H1 (cell line): Measurements from ENCODE around the gene EXOC6. TPM values are rescaled to one million over a fixed set of nuclear protein-coding genes. Genes with fewer than 3 reads are reported as not detected.

ENCODE experiments used
- CTCF ChIA-PET: fragments of 300-600 bp; sonication (Branson Sonifier 250); formaldehyde crosslinking; loops from one replicate; lab custom pipeline; 2021; ENCODE audit not compliant: partially characterized antibody; lab: Charles Lee
- POLR2A ChIA-PET: fragments of 300-600 bp; sonication (Branson Sonifier 250); formaldehyde crosslinking; loops from one replicate; lab custom pipeline; 2021; ENCODE audit warnings: inconsistent platforms; ENCODE audit not compliant: partially characterized antibody; lab: Charles Lee
- DNase-seq, 2 experiments: peaks; one replicate each; pipeline versions ENCODE4 v3.0.0 to v3.0.0-alpha.2; 2010 to 2022; ENCODE audit warnings: low spot score in 2 of 2, low read depth in 1 of 2, mixed read lengths in 1 of 2
- FAIRE-seq: peaks from 2 replicates; lab custom pipeline; 2011; peaks lifted over from hg19 to GRCh38; lab: Jason Lieb, UNC
- H2AFZ ChIP-seq: 2 replicates; pipeline ENCODE4 v1.8.1; 2012; ENCODE audit warnings: low read length, inconsistent platforms
- H2AK5ac ChIP-seq: 2 replicates; pipeline ENCODE4 v1.6.1; 2013; ENCODE audit warnings: low read depth, low read length
- H2BK120ac ChIP-seq: replicated peaks from 2 replicates; pipeline ENCODE3; 2013; ENCODE audit warnings: low read depth, low read length, inconsistent platforms
- H2BK12ac ChIP-seq: 2 replicates; pipeline ENCODE4 v1.6.1; 2013; ENCODE audit warnings: low read depth, low read length
- H2BK15ac ChIP-seq: 2 replicates; pipeline ENCODE4 v1.6.1; 2013; ENCODE audit warnings: low read length
- H2BK20ac ChIP-seq: 2 replicates; pipeline ENCODE4 v1.6.1; 2013; ENCODE audit warnings: low read length
- H2BK5ac ChIP-seq: 2 replicates; pipeline ENCODE4 v1.6.1; 2013; ENCODE audit warnings: low read depth, low read length
- H3K14ac ChIP-seq: 2 replicates; pipeline ENCODE4 v1.6.1; 2013; ENCODE audit warnings: inconsistent platforms; ENCODE audit not compliant: insufficient read length
- H3K18ac ChIP-seq: 2 replicates; pipeline ENCODE4 v1.6.1; 2013; ENCODE audit warnings: low read length; ENCODE audit errors: extremely low read depth
- H3K23ac ChIP-seq: 2 replicates; pipeline ENCODE4 v1.6.1; 2013; ENCODE audit warnings: inconsistent platforms; ENCODE audit not compliant: insufficient read length
- H3K23me2 ChIP-seq: 2 replicates; pipeline ENCODE4 v1.6.1; 2013; ENCODE audit warnings: low read depth, low read length
- H3K27ac ChIP-seq: 2 replicates; pipeline ENCODE4 v1.6.1; 2011; ENCODE audit warnings: low read depth, low read length, inconsistent platforms
- H3K27me3 ChIP-seq, 4 experiments: replicated peaks in 1 of 4; 1 replicate in 1 of 4; 2 replicates in 3 of 4; pipeline versions ENCODE4 v1.6.1 to v1.8.1; 2011 to 2013; ENCODE audit warnings: low read length in 3 of 4, mild to moderate bottlenecking in 3 of 4, inconsistent platforms in 2 of 4, mixed read lengths in 2 of 4, moderate library complexity in 1 of 4; ENCODE audit not compliant: control insufficient read depth in 3 of 4, insufficient read depth in 3 of 4; ENCODE audit errors: extremely low read depth in 1 of 4
- H3K36me3 ChIP-seq, 4 experiments: 2 replicates each; pipeline versions ENCODE4 v1.6.1 to v1.8.1; 2011 to 2013; ENCODE audit warnings: mild to moderate bottlenecking in 4 of 4, low read length in 3 of 4, moderate library complexity in 2 of 4, control low read depth in 1 of 4, inconsistent platforms in 1 of 4; ENCODE audit not compliant: insufficient read depth in 4 of 4, control insufficient read depth in 2 of 4
- H3K4ac ChIP-seq: replicated peaks from 2 replicates; pipeline ENCODE3; 2013; ENCODE audit warnings: low read length, low read depth, mixed read lengths, inconsistent platforms; ENCODE audit not compliant: insufficient read length
- H3K4me1 ChIP-seq, 4 experiments: replicated peaks in 1 of 4; 1 replicate in 1 of 4; 2 replicates in 3 of 4; pipeline versions ENCODE4 v1.6.1 to v1.8.1; 2011 to 2013; ENCODE audit warnings: low read length in 3 of 4, inconsistent platforms in 2 of 4, mixed read lengths in 1 of 4; ENCODE audit not compliant: insufficient read depth in 4 of 4, control insufficient read depth in 3 of 4
- H3K4me2 ChIP-seq, 2 experiments: 2 replicates each; pipeline versions ENCODE4 v1.6.1 to v1.8.1; 2011 to 2013; ENCODE audit warnings: low read depth in 2 of 2, low read length in 2 of 2, control low read depth in 1 of 2, inconsistent platforms in 1 of 2, mild to moderate bottlenecking in 1 of 2; ENCODE audit not compliant: insufficient read depth in 1 of 2
- H3K4me3 ChIP-seq, 4 experiments: fragments of 200-600, 300-600 bp in 1 of 4; sonication (generic), shearing (Covaris generic), sonication (Bioruptor Twin) in 1 of 4; 2 replicates each; pipeline versions ENCODE4 v1.5.1 to v1.8.1; 2011 to 2016; ENCODE audit warnings: low read length in 4 of 4, low read depth in 3 of 4, control low read depth in 2 of 4, inconsistent platforms in 2 of 4, mild to moderate bottlenecking in 2 of 4, mixed read lengths in 1 of 4, moderate library complexity in 1 of 4; ENCODE audit not compliant: insufficient read depth in 2 of 4; ENCODE audit errors: extremely low read depth in 1 of 4
- H3K56ac ChIP-seq: replicated peaks from 2 replicates; pipeline ENCODE3; 2013; ENCODE audit warnings: low read depth, mild to moderate bottlenecking, mixed read lengths, low read length, inconsistent platforms; ENCODE audit not compliant: insufficient read length
- H3K79me1 ChIP-seq: 2 replicates; pipeline ENCODE4 v1.6.1; 2013; ENCODE audit warnings: low read depth, low read length, control low read depth
- H3K79me2 ChIP-seq, 2 experiments: 2 replicates each; pipeline versions ENCODE4 v1.6.1 to v1.8.1; 2012 to 2013; ENCODE audit warnings: low read length in 2 of 2, mild to moderate bottlenecking in 2 of 2, inconsistent platforms in 1 of 2; ENCODE audit not compliant: insufficient read depth in 2 of 2, control insufficient read depth in 1 of 2
- H3K9ac ChIP-seq, 4 experiments: replicated peaks in 1 of 4; 1 replicate in 1 of 4; 2 replicates in 3 of 4; pipeline versions ENCODE4 v1.6.1 to v1.8.1; 2011 to 2013; ENCODE audit warnings: low read depth in 3 of 4, low read length in 3 of 4, control low read depth in 2 of 4, mild to moderate bottlenecking in 2 of 4, moderate library complexity in 2 of 4, inconsistent platforms in 1 of 4; ENCODE audit errors: extremely low read depth in 1 of 4
- H3K9me3 ChIP-seq, 2 experiments: 2 replicates each; pipeline versions ENCODE4 v1.6.1 to v1.8.1; 2012 to 2013; ENCODE audit warnings: mild to moderate bottlenecking in 2 of 2, moderate library complexity in 2 of 2, control low read depth in 1 of 2, inconsistent platforms in 1 of 2, low read depth in 1 of 2, low read length in 1 of 2, mixed read lengths in 1 of 2; ENCODE audit not compliant: insufficient read depth in 2 of 2
- H4K20me1 ChIP-seq, 2 experiments: replicated peaks in 1 of 2; 2 replicates each; pipeline versions ENCODE3 to v1.8.1; 2011 to 2013; ENCODE audit warnings: inconsistent platforms in 2 of 2, low read length in 2 of 2, mild to moderate bottlenecking in 1 of 2; ENCODE audit not compliant: insufficient read depth in 2 of 2, control insufficient read depth in 1 of 2
- H4K5ac ChIP-seq: 2 replicates; pipeline ENCODE4 v1.6.1; 2013; ENCODE audit warnings: low read length, low read depth, mixed read lengths, inconsistent platforms; ENCODE audit not compliant: insufficient read length
- H4K8ac ChIP-seq: 2 replicates; pipeline ENCODE4 v1.8.0; 2013; ENCODE audit warnings: mild to moderate bottlenecking, moderate library complexity, low read length, inconsistent platforms; ENCODE audit not compliant: insufficient read depth; ENCODE audit errors: extremely low read depth
- H4K91ac ChIP-seq: replicated peaks from 2 replicates; pipeline ENCODE3; 2013; ENCODE audit warnings: low read length, mixed read lengths, inconsistent platforms; ENCODE audit not compliant: insufficient read length
- HDAC2 ChIP-seq, 2 experiments: fragments of 300-600 bp in 1 of 2; sonication (generic) in 1 of 2; IDR thresholded peaks; 2 replicates each; pipeline ENCODE4 v1.6.1; 2011 to 2012; ENCODE audit warnings: low read depth in 2 of 2, low read length in 2 of 2, mild to moderate bottlenecking in 2 of 2, moderate library complexity in 2 of 2, borderline replicate concordance in 1 of 2, inconsistent platforms in 1 of 2
- HDAC6 ChIP-seq: IDR thresholded peaks from one replicate; pipeline ENCODE4 v1.7.1; 2012; ENCODE audit warnings: low read depth, mild to moderate bottlenecking, inconsistent platforms, low read length, moderate library complexity
- JUN ChIP-seq: IDR thresholded peaks from 2 replicates; pipeline ENCODE4 v1.6.1; 2011; ENCODE audit warnings: low read depth, mild to moderate bottlenecking, improper control_type of control experiment, low read length
- JUND ChIP-seq: IDR thresholded peaks from 2 replicates; pipeline ENCODE4 v1.6.1; 2011; ENCODE audit warnings: mild to moderate bottlenecking, improper control_type of control experiment, low read length
- KDM1A ChIP-seq: fragments of 200-600, 300-600 bp; sonication (generic); IDR thresholded peaks from 2 replicates; pipeline ENCODE4 v1.7.1; 2016; ENCODE audit warnings: mild to moderate bottlenecking, low read length, borderline replicate concordance
- PHF8 ChIP-seq: fragments of 200-600 bp; sonication (generic); conservative IDR thresholded peaks from 2 replicates; pipeline ENCODE4 v1.7.1; 2012; ENCODE audit warnings: low read depth, mild to moderate bottlenecking, inconsistent platforms, low read length, moderate library complexity
- RAD21 ChIP-seq, 2 experiments: IDR thresholded peaks in 1 of 2; conservative IDR thresholded peaks in 1 of 2; 2 replicates each; pipeline ENCODE4 v1.6.1; 2011; ENCODE audit warnings: low read depth in 2 of 2, low read length in 2 of 2, improper control_type of control experiment in 1 of 2, inconsistent platforms in 1 of 2, mild to moderate bottlenecking in 1 of 2, moderate library complexity in 1 of 2
- RXRA ChIP-seq: IDR thresholded peaks from 2 replicates; pipeline ENCODE4 v1.6.1; 2011; ENCODE audit warnings: low read depth, mild to moderate bottlenecking, low read length, moderate library complexity; ENCODE audit not compliant: insufficient read depth
- TCF12 ChIP-seq: IDR thresholded peaks from 2 replicates; pipeline ENCODE4 v1.6.1; 2011; ENCODE audit warnings: low read depth, mild to moderate bottlenecking, low read length
- TEAD4 ChIP-seq: IDR thresholded peaks from 2 replicates; pipeline ENCODE4 v1.6.1; 2012; ENCODE audit warnings: low read depth, low read length, inconsistent platforms, mixed read lengths
- YY1 ChIP-seq: IDR thresholded peaks from 2 replicates; pipeline ENCODE4 v1.6.1; 2011; ENCODE audit warnings: low read depth, mild to moderate bottlenecking, low read length
- ZNF274 ChIP-seq: IDR thresholded peaks from 2 replicates; pipeline ENCODE4 v1.7.0; 2012; ENCODE audit warnings: low read length, borderline replicate concordance; ENCODE audit errors: extremely low read depth
- WGBS, 2 experiments: shearing (Covaris generic) in 1 of 2; methylation state at CpG; one replicate each; pipeline versions ENCODE4 v1.1.6 to v1.1.7; 2013 to 2015; ENCODE audit warnings: low lambda C conversion rate in 2 of 2, mixed read lengths in 2 of 2, inconsistent platforms in 1 of 2, low coverage in 1 of 2, missing lambda C conversion rate in 1 of 2; ENCODE audit not compliant: insufficient replicate concordance in 2 of 2, insufficient coverage in 1 of 2, insufficient read length in 1 of 2; ENCODE audit errors: extremely low coverage in 1 of 2, missing lambda C conversion rate in 1 of 2; 5-methylcytosine and 5-hydroxymethylcytosine counted together
- polyA plus RNA-seq, 7 experiments: library from polyadenylated mRNA; depleted of rRNA in 3 of 7; stranded (reverse) in 5 of 7; unstranded in 2 of 7; fragments of >200 nt in 5 of 7; fragments of 200-250 nt in 2 of 7; gene quantifications; 1 replicate in 5 of 7; 2 replicates in 1 of 7; 4 replicates in 1 of 7; pipeline versions ENCODE4 v1.2.1 to v1.2.3, GENCODE V29; 2011 to 2013; ENCODE audit warnings: missing spikeins in 2 of 7, mixed read lengths in 2 of 7
- total RNA-seq: library from RNA; stranded (reverse); fragmentation: NEBNext Ultra II Directional; extraction: Animal tissue kit (Norgen Biotek cat#: 25700); gene quantifications from 2 replicates; pipeline ENCODE4 v1.2.1, GENCODE V29; 2021

Gene EXOC6
- total and polyA plus RNA-seq, 2 of the 8 experiments (the other 6 are each of a cell fraction or from before 2014, with no cell fraction given) = 1.7 to 4.5 TPM

- 90% methylated on average over 7 of the region's 7 CpGs; no CpG with 5 or more reads in 1 of the 2 experiments for WGBS, 2 experiments
- CTCF ChIA-PET = interaction anchor here (18.5 kb wide), 1 partner anchor 269 kb away, joined by 363 read pairs; no protein-coding TSS in a partner anchor
- H3K79me2 ChIP-seq = no peaks in the 10 kb centered on the region
- no peak overlapping the region for H3K14ac ChIP-seq
- no peak for DNase-seq
- no peak overlapping the region for H2BK5ac ChIP-seq
- no peak overlapping the region for H3K4ac ChIP-seq
- no peak overlapping the region for H4K5ac ChIP-seq
- H3K18ac ChIP-seq = no peak overlapping the region
- no peak overlapping the region for H4K8ac ChIP-seq
- H2BK15ac ChIP-seq = no peak overlapping the region
- no peak for TF ChIP-seq YY1
- TF ChIP-seq ZNF274 = no peak
- no peak for TF ChIP-seq RXRA
- no peak for TF ChIP-seq KDM1A
- TF ChIP-seq PHF8 = no peak
- TF ChIP-seq RAD21 (IDR thresholded peaks at IDR 0.05 in 1 of 2, conservative IDR thresholded peaks at IDR 0.05 in 1 of 2; ENCODE audit: low read depth in 2 of 2, low read length in 2 of 2) = no peak
- TF ChIP-seq HDAC2 (IDR thresholded peaks at IDR 0.05; ENCODE audit: borderline replicate concordance in 1 of 2, low read depth in 2 of 2, low read length in 2 of 2) = no peak
- TF ChIP-seq HDAC6 = no peak
- no peak for TF ChIP-seq JUN
- TF ChIP-seq JUND = no peak
- TF ChIP-seq TCF12 = no peak
- TF ChIP-seq TEAD4 = no peak
- H3K4me2 ChIP-seq = no peak overlapping the region
- no peak overlapping the region for H2BK12ac ChIP-seq
- H3K27me3 ChIP-seq = no peaks in the 10 kb centered on the region; a peak in 3 of 7 replicates
- no peak overlapping the region for H2BK20ac ChIP-seq
- no peak for FAIRE-seq
- no peaks in the 10 kb centered on the region for H3K23me2 ChIP-seq
- H3K4me3 ChIP-seq = no peak overlapping the region
- H3K9ac ChIP-seq = no peak overlapping the region
- no peaks in the 10 kb centered on the region for H3K36me3 ChIP-seq
- no peak overlapping the region for H2AK5ac ChIP-seq
- H4K91ac ChIP-seq = no peak overlapping the region
- H3K56ac ChIP-seq = no peak overlapping the region
- POLR2A ChIA-PET = no interaction called here
- H2BK120ac ChIP-seq = no peak overlapping the region
- no peak overlapping the region for H2AFZ ChIP-seq
- no peak overlapping the region for H3K23ac ChIP-seq
- H3K4me1 ChIP-seq = peaks cover 2 to 9% (median 4%) of the 10 kb centered on the region in 4 experiments
- H3K9me3 ChIP-seq = no peaks in the 10 kb centered on the region
- H4K20me1 ChIP-seq = no peaks in the 10 kb centered on the region
- no peak overlapping the region for H3K27ac ChIP-seq
- H3K79me1 ChIP-seq = no peaks in the 10 kb centered on the region
Measured at GRCh38 chr10:93083743-93084539, 235.6 kb downstream of the EXOC6 start.
